Measurements from ENCODE around the gene TSPAN9. TPM values are rescaled to one million over a fixed set of nuclear protein-coding genes. Genes with fewer than 3 reads are reported as not detected.

Gene TSPAN9
- total RNA-seq, 1 donor from 2014 or later: 17.7 TPM

GRCh38 chr12:3317841-3318501 is 240.8 kb downstream of the TSPAN9 start:
- Histone ChIP-seq H3K4me3 (ENCODE audit: low read depth, low read length) (no peak overlapping the region), H3K36me3 (ENCODE audit: control insufficient read depth, insufficient read depth, low read length) (no peaks in the 10 kb centered on the region), H3K27me3 (ENCODE audit: control insufficient read depth, insufficient read depth, low read length) (peaks cover 6% of the 10 kb centered on the region)
- TF ChIP-seq CTCF (IDR thresholded peaks at IDR 0.05; ENCODE audit: insufficient read depth, low read length, poor library complexity, severe bottlenecking): no peak
- DNase-seq (ENCODE audit: low read depth): no peak

DNA sequence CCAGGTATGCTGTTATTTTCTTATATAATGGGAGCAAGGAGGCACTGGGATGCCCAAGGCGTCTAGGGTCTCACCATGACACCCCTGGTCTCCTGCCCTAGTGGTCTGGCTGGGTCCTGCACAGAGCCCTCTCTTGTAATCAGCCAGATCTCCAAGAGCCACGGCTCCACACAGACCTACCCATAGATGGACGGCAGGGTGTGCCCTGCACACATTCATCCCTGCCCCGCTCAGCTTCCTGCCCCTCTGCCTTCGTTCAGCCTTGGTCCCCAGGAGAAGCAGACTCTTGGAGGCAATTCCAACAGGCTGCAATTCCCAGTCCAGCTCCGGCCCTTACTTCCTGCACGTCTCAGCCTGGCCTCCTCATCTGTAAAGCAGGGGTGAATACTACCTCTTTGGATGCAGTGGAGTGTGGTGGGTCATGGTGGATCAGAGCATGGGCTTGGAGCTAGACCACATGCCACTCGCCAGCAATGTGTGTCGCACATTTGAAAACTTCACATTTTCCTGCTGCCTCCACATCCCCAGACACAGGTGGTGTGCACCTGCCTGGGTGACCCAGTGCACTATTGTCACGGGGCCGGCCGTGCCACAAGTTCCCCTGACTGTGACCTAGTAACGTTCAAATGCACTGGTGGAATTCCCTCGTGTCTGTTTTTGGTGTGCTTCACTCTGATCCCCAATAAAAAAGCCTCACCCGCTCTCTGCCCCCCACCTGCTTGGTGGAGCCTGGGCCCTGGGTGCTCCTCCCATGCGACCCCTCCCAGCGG is 242.7 kb downstream of the TSPAN9 start:
- H3K4me3 ChIP-seq (ENCODE audit: low read depth, low read length): no peak overlapping the region
- no peak for TF ChIP-seq CTCF (IDR thresholded peaks at IDR 0.05; ENCODE audit: insufficient read depth, low read length, poor library complexity, severe bottlenecking)
- H3K27me3 ChIP-seq (ENCODE audit: control insufficient read depth, insufficient read depth, low read length): peaks cover 9% of the 10 kb centered on the region
- no peaks in the 10 kb centered on the region for H3K36me3 ChIP-seq (ENCODE audit: control insufficient read depth, insufficient read depth, low read length)
- DNase-seq (ENCODE audit: low read depth): no peak

DNA sequence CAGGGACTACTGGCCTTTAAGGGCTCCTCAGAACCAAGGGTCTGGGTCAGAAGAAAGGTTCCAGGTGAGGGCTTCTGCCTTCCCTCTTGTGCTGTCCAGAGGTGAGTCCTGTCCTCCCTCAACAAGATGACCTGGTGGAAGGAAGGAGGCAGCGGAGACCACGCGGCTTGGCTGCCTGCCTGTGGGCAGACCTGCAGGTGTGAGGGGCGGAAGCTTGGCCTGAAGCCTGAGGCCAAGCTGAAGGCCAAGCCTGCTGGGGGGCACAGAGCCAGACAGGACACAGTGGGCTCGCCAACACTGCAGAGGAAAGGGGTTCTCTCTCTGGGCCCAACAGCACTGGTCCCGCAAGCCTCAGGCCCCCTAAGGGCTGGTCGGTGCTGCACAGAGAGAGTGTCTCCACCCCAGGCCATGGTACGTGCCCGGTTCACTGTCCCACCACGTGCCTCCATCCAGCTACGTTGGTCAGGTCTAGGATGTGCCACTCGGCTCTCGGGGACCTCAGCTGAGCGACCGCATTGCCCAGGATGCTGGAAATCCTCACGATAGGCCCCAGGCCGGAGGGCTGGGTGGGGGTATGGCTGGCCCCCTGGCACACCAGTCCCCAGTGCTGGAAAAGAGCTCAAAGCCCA is 243.8 kb downstream of the TSPAN9 start:
- H3K36me3 ChIP-seq (ENCODE audit: control insufficient read depth, insufficient read depth, low read length): no peaks in the 10 kb centered on the region
- TF ChIP-seq CTCF (IDR thresholded peaks at IDR 0.05; ENCODE audit: insufficient read depth, low read length, poor library complexity, severe bottlenecking): no peak
- H3K27me3 ChIP-seq (ENCODE audit: control insufficient read depth, insufficient read depth, low read length): peaks cover 9% of the 10 kb centered on the region
- H3K4me3 ChIP-seq (ENCODE audit: low read depth, low read length): no peak overlapping the region
- DNase-seq (ENCODE audit: low read depth): no peak

- DNase-seq (ENCODE audit: low read depth): no peak
- Histone ChIP-seq H3K27me3 (ENCODE audit: control insufficient read depth, insufficient read depth, low read length) (peaks cover 6% of the 10 kb centered on the region), H3K4me3 (ENCODE audit: low read depth, low read length) (no peak overlapping the region), H3K36me3 (ENCODE audit: control insufficient read depth, insufficient read depth, low read length) (no peaks in the 10 kb centered on the region)
- TF ChIP-seq CTCF (IDR thresholded peaks at IDR 0.05; ENCODE audit: insufficient read depth, low read length, poor library complexity, severe bottlenecking): no peak
Observed at GRCh38 chr12:3321881-3322280, 244.7 kb downstream of the TSPAN9 start.

GRCh38 chr12:3323002-3323685 is 246.0 kb downstream of the TSPAN9 start:
- DNase-seq (ENCODE audit: low read depth): no peak
- Histone ChIP-seq H3K36me3 (ENCODE audit: control insufficient read depth, insufficient read depth, low read length) (no peaks in the 10 kb centered on the region), H3K27me3 (ENCODE audit: control insufficient read depth, insufficient read depth, low read length) (peaks cover 10% of the 10 kb centered on the region), H3K4me3 (ENCODE audit: low read depth, low read length) (no peak overlapping the region)
- TF ChIP-seq CTCF (IDR thresholded peaks at IDR 0.05; ENCODE audit: insufficient read depth, low read length, poor library complexity, severe bottlenecking): no peak

All from kidney epithelial cell (primary cell).